ENCODE results near the gene WWOX.

WWOX gene

GRCh38 chr16:78852081-78852635 is 752.7 kb downstream of the WWOX start:
- DNase-seq (ENCODE audit: low read depth): no peak

GRCh38 chr16:78862022-78862421 is 762.6 kb downstream of the WWOX start:
- TF ChIP-seq CTCF (IDR thresholded peaks at IDR 0.05; ENCODE audit: control insufficient read depth, extremely low read depth, insufficient read depth): no peak
- no peak overlapping the region for H3K4me3 ChIP-seq (ENCODE audit: low read depth, low read length)
- DNase-seq (ENCODE audit: low read depth): no peak

More at GRCh38 chr16:78852081-78852635, 752.7 kb downstream of the WWOX start:
- no peak for TF ChIP-seq CTCF (IDR thresholded peaks at IDR 0.05; ENCODE audit: control insufficient read depth, extremely low read depth, insufficient read depth)
- H3K4me3 ChIP-seq (ENCODE audit: low read depth, low read length): no peak overlapping the region

GRCh38 chr16:78866521-78866920 is 767.1 kb downstream of the WWOX start:
- no peak for TF ChIP-seq CTCF (IDR thresholded peaks at IDR 0.05; ENCODE audit: control insufficient read depth, extremely low read depth, insufficient read depth)
- H3K4me3 ChIP-seq (ENCODE audit: low read depth, low read length): no peak overlapping the region
- DNase-seq (ENCODE audit: low read depth): peak; percentile 44

GRCh38 chr16:78869492-78869891 is 770.0 kb downstream of the WWOX start:
- no peak for TF ChIP-seq CTCF (IDR thresholded peaks at IDR 0.05; ENCODE audit: control insufficient read depth, extremely low read depth, insufficient read depth)
- DNase-seq (ENCODE audit: low read depth): no peak
- no peak overlapping the region for H3K4me3 ChIP-seq (ENCODE audit: low read depth, low read length)

- no peak for TF ChIP-seq CTCF (IDR thresholded peaks at IDR 0.05; ENCODE audit: control insufficient read depth, extremely low read depth, insufficient read depth)
- DNase-seq (ENCODE audit: low read depth): no peak
- H3K4me3 ChIP-seq (ENCODE audit: low read depth, low read length): no peak overlapping the region
These were observed 771.8 kb downstream of the WWOX start for GRCh38 chr16:78871241-78871640.

- no peak for TF ChIP-seq CTCF (IDR thresholded peaks at IDR 0.05; ENCODE audit: control insufficient read depth, extremely low read depth, insufficient read depth)
- no peak for DNase-seq (ENCODE audit: low read depth)
- no peak overlapping the region for H3K4me3 ChIP-seq (ENCODE audit: low read depth, low read length)
These were observed 777.2 kb downstream of the WWOX start for GRCh38 chr16:78876671-78877070.

GRCh38 chr16:78877114-78877655 is 777.7 kb downstream of the WWOX start:
- no peak for DNase-seq (ENCODE audit: low read depth)
- H3K4me3 ChIP-seq (ENCODE audit: low read depth, low read length): no peak overlapping the region
- TF ChIP-seq CTCF (IDR thresholded peaks at IDR 0.05; ENCODE audit: control insufficient read depth, extremely low read depth, insufficient read depth): no peak

Measured in LNCaP clone FGC (cell line).